Neutrophil (primary cell): ENCODE data around the gene ZDHHC11B.

Experiments
- H3K27ac ChIP-seq: fragments of 200-600 bp; sonication (generic); 2 replicates; pipeline ENCODE4 v1.5.1; 2016; ENCODE audit warnings: mild to moderate bottlenecking, moderate library complexity
- H3K27me3 ChIP-seq: fragments of 200-600 bp; sonication (generic); 2 replicates; pipeline ENCODE4 v1.6.0; 2016; ENCODE audit warnings: mild to moderate bottlenecking
- H3K36me3 ChIP-seq: fragments of 200-600 bp; sonication (generic); 2 replicates; pipeline ENCODE4 v1.5.1; 2017
- H3K4me1 ChIP-seq, 2 experiments: fragments of 200-600 bp in 1 of 2; sonication (generic) in 1 of 2; 1 replicate in 1 of 2; 2 replicates in 1 of 2; pipeline versions ENCODE4 v1.5.1 to v1.6.1; 2013 to 2016; ENCODE audit warnings: low read depth in 1 of 2, low read length in 1 of 2, mild to moderate bottlenecking in 1 of 2, moderate library complexity in 1 of 2; ENCODE audit not compliant: control insufficient read depth in 1 of 2, insufficient read depth in 1 of 2
- H3K4me3 ChIP-seq, 2 experiments: fragments of 200-600 bp in 1 of 2; sonication (generic) in 1 of 2; 1 replicate in 1 of 2; 2 replicates in 1 of 2; pipeline ENCODE4 v1.5.1; 2013 to 2016; ENCODE audit warnings: low read depth in 1 of 2, low read length in 1 of 2, mild to moderate bottlenecking in 1 of 2, moderate library complexity in 1 of 2
- H3K9me3 ChIP-seq: fragments of 200-600 bp; sonication (generic); 2 replicates; pipeline ENCODE4 v1.5.1; 2016
- TF ChIP-seq, protein P1 (sequence below): fragments of 200-600 bp; sonication (generic); IDR thresholded peaks from 2 replicates; pipeline ENCODE4 v1.5.1; 2016; ENCODE audit warnings: antibody characterized with exemption

The ZDHHC11B gene

DNA sequence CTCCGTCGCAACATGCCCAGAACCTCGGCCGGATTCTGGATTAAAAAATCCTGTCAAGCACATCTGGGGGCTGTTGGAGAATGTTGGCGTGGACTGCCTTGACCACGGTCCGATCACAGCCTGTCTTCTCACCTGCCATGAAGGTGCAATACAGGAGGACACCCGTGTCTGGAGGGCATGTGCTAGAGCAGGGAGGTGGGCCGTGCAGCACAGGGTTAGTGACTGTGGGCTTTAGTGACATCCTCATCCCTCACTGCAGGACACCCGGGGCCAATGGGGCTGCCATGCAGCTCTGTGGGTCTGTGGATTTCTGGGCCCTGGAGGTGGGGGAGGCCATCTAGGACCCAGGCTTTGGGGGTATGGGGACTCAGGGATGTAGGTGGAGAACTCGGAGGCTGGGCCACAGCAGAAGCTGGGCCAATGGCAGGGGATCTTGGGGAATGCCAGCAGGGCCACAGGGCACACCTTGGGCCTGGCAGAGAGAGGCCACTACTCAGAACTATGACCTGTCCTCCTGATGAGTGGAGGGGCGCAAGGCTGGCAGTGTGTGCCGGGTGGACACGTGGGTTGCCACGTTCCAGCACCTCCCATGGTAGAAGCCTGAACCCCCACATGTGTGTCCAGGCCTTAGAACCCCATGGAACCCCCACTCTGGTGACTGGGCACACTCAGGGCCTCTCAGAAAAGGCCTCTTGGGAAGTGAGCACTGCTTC is 23.3 kb downstream of the ZDHHC11B start:
- Histone ChIP-seq H3K27me3 (peaks cover 16% of the 10 kb centered on the region), H3K4me1 (no peaks in the 10 kb centered on the region), H3K4me3 (no peak overlapping the region), H3K9me3 (no peaks in the 10 kb centered on the region), H3K36me3 (no peaks in the 10 kb centered on the region), H3K27ac (no peak overlapping the region)
- TF ChIP-seq, protein P1, sequence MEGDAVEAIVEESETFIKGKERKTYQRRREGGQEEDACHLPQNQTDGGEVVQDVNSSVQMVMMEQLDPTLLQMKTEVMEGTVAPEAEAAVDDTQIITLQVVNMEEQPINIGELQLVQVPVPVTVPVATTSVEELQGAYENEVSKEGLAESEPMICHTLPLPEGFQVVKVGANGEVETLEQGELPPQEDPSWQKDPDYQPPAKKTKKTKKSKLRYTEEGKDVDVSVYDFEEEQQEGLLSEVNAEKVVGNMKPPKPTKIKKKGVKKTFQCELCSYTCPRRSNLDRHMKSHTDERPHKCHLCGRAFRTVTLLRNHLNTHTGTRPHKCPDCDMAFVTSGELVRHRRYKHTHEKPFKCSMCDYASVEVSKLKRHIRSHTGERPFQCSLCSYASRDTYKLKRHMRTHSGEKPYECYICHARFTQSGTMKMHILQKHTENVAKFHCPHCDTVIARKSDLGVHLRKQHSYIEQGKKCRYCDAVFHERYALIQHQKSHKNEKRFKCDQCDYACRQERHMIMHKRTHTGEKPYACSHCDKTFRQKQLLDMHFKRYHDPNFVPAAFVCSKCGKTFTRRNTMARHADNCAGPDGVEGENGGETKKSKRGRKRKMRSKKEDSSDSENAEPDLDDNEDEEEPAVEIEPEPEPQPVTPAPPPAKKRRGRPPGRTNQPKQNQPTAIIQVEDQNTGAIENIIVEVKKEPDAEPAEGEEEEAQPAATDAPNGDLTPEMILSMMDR, result no peak

DNA sequence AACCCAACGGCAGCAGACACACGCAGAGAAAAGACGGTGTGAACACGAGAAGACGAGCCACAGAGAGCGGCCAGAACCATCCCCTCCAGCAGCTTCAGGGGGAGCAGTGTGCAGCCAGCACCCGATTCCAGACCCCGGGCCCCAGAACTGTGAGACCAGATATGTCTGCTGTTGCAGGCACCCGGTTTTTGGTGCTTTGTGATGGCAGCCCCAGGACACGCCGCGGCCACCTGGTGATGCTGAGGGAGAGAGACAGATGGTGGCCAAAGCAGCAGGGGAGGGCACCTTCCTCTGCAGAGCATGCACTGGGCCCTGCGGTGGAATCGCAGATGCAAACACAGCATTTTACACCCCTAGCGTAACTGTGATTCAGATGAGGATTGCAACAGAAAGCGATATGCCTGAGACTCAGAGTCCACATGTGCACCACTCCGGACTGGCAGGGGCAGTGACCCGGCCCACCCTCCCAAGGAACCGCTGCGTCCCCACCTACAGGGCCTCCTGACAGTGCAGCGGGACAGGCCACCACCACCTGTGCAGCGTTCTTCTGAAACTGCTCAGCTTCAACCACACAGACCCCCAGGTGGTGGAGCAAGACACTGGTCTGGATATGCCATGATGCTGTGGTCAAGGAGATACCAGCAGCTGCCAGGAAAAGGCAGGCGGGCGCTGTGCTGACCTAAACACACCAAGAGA is 24.0 kb downstream of the ZDHHC11B start:
- TF ChIP-seq, protein P1, result no peak
- Histone ChIP-seq H3K27me3 (peaks cover 16% of the 10 kb centered on the region), H3K36me3 (no peaks in the 10 kb centered on the region), H3K4me3 (no peak overlapping the region), H3K27ac (no peak overlapping the region), H3K4me1 (no peaks in the 10 kb centered on the region), H3K9me3 (no peaks in the 10 kb centered on the region)

DNA sequence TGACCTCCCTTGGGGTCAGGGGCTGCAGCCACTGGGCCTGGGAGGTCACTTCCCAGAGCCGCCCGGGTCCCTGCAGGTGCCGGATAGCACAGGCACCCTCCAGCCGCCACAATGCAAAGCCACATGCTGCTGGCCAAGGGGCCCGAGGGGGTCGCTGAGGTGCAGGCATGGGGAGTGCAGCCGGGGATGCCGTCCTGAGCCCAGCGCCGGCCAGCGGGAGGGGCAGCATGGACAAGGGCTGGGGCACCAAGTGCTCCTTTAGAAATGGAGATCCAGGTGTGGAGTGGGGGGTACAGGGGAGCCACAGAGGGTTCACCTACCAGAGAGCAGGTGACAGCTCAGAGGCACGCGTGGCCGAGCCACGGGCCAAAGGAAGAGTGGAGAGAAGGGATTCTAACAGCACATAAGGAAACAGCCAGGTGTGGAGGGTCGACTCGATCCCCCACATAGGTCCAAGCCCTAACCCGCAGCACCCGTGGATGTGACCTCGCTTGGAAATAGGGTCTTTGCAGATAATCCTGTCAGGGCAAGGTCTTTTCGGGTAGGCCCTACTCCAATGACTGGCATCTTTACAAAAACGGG is 24.7 kb downstream of the ZDHHC11B start:
- TF ChIP-seq, protein P1, result no peak
- Histone ChIP-seq H3K9me3 (no peaks in the 10 kb centered on the region), H3K36me3 (no peaks in the 10 kb centered on the region), H3K4me3 (no peak overlapping the region), H3K27me3 (peaks cover 16% of the 10 kb centered on the region), H3K27ac (no peak overlapping the region), H3K4me1 (no peaks in the 10 kb centered on the region)

DNA sequence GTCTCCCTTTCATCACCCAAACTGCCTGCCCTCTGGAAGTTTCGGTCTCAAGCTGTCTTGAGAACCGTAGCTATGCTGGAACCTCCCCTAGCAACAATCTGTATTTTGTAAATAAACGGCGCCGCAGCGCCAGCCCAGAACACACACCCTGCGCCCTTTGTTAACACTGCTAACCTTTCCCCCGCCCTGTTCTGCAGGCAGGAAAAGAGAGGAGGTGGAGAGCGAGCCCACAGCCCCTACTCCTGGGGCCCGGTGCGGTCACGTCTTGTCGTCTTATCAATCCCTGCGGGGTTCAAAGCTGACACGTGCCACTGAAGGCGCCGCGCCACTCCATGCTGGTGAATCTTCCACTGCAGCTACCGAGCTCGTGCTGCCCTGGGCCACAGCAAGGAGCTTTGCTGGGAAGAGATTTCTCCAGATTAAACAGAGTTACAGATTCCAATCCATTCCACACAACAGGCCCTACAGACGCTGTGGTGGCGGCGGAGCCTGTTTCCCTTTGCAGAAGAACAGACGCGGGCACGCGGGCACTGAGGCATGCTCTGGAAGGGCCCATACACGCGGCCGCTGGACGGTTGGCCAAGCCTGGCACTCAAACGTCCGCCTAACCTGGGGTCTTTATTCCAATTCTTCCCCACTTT is 25.3 kb downstream of the ZDHHC11B start:
- TF ChIP-seq, protein P1, result no peak
- H3K4me1 ChIP-seq, result no peaks in the 10 kb centered on the region
- H3K27me3 ChIP-seq, result peaks cover 16% of the 10 kb centered on the region
- no peak overlapping the region for H3K27ac ChIP-seq
- H3K9me3 ChIP-seq, result no peaks in the 10 kb centered on the region
- H3K4me3 ChIP-seq, result no peak overlapping the region
- H3K36me3 ChIP-seq, result no peaks in the 10 kb centered on the region

DNA sequence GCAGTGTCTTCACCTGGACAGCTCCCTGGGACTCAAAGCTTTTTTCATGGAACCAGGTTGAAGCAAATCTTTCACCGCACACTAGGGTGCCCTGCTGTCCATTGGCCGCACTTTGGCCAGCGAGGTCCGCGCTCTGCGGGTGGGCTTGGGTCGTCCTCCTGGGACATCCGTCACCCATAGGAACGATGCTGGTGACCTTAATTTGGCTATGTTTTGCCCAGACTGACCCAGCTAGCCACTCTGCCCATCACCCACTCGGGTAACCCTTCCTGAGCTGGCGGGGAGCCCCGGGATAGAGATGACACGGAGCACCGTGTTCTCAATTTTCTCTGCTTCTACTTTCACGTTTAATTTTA is 25.9 kb downstream of the ZDHHC11B start:
- Histone ChIP-seq H3K4me1 (no peaks in the 10 kb centered on the region), H3K36me3 (no peaks in the 10 kb centered on the region), H3K9me3 (no peaks in the 10 kb centered on the region), H3K27me3 (peaks cover 16% of the 10 kb centered on the region), H3K4me3 (no peak overlapping the region), H3K27ac (no peak overlapping the region)
- TF ChIP-seq, protein P1, result no peak
